HG03521 (cell line): ENCODE data around the gene SH2B3.

Experiments used
- ATAC-seq: cut with Tn5 transposase; IDR thresholded peaks from one replicate; pipeline ENCODE4 v1.9.1; 2021; ENCODE audit warnings: mild to moderate bottlenecking, moderate library complexity; ENCODE audit not compliant: unreplicated experiment

Gene SH2B3

DNA sequence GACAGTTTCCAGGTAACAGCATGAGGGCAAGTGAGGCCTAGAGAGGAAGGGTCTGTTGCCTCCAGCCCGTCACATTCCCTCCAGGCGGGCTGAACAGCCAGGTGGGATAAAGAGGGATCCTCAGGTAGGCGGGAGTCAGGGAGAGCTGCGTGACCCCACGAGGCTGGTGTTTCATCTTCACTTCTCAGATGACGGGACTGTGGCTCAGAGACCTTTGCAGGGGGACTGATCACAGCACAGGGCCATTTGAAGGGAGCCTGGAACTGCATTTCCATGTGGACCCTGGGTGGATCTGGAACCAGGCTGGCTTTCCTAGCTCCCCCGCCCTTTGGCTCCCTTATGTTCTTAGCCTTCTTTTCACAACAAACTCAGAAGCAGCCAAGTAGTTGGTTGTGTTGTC, 37.4 kb downstream of the SH2B3 start:
- ATAC-seq, result no peak

DNA sequence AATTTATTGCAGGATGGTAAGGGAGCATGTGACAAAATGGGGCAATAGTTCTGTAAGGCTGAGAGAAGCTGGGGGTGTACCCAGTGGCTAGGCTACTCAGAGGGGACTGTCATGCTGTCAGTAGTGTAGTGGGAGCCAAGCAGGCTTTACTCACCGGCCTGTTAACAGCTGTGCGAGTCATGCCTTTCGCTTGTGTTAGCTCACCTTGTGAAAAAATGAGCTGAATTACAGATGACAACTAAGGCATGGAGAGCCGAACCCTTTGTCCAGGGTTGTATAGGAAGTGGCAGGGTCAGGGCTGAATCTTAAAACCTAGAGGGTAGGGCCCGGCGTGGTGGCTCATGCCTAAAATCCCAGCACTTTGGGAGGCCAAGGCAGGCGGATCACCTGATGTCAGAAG, 37.9 kb downstream of the SH2B3 start:
- ATAC-seq, result no peak

DNA sequence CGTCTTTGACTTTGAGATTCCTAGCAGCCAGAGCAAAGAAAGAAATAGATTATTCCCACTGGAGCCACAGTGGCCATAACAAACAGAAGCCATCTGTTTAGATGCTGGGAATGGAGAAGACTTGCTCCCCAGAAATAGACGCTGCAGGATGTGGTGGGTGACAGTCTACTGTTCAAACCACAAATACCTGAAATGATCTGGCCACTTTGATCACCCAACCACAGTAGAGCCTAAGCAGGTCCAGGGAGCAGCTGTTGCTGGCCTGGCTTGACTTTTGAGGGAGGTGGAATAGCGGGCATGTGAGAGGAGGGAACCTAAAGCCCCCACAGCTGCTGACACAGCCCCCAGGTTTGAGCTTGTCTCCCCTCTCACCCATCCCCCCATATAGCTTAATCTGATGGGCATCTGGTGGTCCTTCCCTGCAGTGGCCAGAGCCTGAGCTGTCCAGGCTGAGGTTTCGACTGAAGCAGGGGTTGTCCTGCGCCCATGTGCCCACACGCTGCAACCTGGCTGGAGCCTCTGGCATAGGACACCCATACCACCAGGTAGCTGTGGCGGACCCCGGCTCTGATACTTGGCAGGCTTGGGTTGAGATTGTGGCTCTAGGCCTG, 38.7 kb downstream of the SH2B3 start:
- ATAC-seq, result peak; percentile 27

DNA sequence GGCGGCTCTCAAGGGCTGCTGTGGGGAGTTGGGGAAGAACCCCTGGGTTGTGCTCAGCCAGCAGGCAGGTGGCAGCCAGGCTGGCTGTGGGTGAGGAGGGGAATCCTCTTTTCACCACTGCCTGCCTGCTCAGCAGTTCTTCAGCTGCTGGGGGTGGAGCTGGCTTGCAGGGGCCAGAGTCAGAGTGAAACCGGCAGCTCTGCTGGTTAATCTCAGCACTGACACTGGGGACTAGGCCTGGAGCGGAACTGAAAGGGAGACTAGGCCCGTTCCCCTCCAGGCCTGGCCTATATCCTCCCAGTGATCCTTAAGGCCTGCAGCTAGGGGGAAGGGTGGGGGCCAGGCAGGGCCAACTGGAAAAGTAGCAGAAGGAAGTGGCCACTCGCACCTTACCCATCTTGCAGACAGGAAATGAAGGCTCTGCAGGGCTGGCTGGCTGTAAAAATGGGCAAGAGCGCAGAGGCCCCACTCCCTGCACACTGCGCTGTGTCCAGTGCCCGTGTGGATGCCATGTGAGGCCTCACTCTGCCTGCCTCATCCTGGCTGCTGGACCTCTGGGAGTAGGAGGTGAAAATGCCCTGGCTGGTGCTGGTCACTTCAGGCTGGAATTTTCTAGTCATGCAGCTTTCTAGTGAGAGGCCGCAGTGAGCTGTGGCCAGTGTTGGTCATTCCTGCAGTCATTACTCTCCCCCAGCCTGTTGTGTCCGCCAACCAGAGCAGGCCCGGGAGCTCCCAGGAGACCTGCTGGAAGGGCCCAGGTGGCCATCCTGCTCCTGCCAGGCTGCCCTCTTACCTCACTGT, 39.4 kb downstream of the SH2B3 start:
- peak; percentile 83 for ATAC-seq

DNA sequence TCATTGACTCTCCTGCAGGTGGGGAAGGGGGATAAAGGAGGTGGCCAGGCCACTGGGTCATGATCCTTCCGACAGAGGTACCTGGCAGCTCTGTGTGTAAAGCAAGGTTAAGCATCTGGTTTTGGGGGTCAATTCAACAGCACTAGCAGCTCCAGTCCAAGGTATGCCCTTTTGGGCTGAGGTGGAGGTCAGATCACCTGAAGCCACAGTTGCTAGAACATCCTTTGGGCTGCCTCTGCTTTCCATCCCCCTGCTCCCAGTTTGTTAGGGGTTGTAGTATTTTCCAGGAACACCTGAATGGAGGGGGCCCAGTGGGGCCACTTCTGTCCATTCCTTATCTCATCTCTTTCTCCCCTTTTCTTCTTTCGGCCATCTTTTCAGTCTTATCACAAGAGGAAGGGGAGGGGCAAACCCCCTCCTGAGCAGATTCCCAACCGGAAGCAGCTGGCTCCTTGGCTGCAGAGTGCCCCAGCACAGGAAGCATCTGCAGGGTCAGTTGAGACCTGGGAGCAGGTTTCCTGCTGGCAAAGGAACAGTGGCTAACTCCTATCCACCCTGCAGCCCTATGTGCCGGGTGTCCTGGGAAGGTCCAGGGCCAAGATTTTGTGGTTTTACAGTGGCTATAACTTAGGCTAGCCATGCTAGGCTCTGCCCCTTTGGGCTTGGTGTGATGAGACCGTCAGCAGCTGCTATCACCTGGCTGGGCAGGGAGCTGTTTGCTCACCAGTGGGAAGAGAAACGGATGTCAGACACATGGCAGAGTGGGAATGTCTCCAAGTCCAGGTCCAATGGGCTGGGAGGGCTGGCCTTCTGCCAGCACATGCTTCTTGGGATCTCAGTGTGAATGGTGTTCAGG, 40.2 kb downstream of the SH2B3 start:
- no peak for ATAC-seq

DNA sequence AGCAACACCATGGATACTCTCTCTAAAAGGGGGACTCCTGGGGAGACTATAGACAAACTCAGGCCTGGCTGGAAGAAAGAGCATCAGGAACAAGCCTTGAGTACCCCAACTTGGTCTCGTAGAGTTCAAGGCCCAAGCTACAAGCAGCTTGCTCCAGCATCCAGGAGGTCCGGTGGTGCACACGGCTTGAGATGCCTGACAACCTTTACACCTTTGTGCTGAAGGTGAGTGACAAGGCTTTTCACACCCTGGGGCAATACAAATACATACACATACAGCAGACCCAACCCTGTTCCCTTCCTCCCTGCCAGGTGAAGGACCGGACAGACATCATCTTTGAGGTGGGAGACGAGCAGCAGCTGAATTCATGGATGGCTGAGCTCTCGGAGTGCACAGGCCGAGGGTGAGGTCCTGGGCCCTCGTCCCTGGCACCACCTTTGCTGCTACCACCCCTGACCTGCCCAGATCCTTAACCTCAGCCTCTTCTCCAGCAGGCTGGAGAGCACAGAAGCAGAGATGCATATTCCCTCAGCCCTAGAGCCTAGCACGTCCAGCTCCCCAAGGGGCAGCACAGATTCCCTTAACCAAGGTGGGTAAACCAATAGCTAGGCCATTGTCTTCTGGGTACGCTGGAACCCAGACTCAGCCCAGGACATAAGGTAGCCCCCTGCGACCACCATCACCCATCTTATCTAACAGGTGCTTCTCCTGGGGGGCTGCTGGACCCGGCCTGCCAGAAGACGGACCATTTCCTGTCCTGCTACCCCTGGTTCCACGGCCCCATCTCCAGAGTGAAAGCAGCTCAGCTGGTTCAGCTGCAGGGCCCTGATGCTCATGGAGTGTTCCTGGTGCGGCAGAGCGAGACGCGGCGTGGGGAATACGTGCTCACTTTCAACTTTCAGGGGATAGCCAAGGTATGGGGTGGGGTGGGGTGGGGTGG, 41.2 kb downstream of the SH2B3 start:
- ATAC-seq, result no peak

DNA sequence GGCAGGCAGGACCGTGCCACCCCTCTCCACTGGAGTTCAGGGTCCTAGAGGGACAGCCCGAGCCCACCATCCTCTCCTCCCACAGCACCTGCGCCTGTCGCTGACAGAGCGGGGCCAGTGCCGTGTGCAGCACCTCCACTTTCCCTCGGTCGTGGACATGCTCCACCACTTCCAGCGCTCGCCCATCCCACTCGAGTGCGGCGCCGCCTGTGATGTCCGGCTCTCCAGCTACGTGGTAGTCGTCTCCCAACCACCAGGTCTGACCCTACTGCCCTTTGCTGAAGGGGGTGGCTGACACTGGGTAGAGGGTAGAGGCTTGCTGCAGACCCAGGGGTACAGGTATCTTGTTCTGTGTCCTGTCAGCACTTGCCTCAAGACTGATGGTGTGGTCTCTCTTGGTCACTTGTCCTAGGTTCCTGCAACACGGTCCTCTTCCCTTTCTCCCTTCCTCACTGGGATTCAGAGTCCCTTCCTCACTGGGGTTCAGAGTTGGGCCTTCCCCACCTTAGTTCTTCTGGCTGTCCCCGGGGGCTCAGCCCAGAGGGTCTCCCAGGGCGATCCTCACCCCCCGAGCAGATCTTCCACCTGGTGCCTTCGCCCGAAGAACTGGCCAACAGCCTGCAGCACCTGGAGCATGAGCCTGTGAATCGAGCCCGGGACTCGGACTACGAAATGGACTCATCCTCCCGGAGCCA, 42.0 kb downstream of the SH2B3 start:
- ATAC-seq, result no peak

DNA sequence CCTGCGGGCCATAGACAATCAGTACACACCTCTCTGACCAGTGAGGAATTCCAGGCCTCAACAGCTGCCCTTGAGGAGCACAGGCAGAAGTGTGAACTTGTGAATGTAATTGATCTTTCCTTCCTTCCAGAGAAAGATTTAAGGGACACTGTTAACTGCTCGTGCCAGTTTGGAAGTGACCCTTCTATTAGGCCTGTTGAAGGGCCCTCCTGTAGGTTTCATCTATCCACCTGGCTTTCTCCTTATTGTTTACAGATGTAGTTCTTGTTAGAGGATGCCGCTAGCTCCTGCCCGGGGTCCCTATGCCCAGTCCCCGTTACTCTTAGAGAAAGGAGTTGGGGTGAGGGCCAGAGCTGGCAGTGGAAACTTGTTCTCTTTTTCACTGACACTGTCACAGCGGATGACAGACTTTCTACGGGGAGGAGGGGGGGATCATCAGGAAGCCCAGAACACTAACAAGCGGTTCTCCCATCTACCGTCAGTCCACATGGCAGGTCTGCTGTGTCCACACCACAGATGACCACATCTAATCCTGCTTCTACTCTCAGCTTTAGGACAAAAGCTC, 42.6 kb downstream of the SH2B3 start:
- ATAC-seq, result no peak

DNA sequence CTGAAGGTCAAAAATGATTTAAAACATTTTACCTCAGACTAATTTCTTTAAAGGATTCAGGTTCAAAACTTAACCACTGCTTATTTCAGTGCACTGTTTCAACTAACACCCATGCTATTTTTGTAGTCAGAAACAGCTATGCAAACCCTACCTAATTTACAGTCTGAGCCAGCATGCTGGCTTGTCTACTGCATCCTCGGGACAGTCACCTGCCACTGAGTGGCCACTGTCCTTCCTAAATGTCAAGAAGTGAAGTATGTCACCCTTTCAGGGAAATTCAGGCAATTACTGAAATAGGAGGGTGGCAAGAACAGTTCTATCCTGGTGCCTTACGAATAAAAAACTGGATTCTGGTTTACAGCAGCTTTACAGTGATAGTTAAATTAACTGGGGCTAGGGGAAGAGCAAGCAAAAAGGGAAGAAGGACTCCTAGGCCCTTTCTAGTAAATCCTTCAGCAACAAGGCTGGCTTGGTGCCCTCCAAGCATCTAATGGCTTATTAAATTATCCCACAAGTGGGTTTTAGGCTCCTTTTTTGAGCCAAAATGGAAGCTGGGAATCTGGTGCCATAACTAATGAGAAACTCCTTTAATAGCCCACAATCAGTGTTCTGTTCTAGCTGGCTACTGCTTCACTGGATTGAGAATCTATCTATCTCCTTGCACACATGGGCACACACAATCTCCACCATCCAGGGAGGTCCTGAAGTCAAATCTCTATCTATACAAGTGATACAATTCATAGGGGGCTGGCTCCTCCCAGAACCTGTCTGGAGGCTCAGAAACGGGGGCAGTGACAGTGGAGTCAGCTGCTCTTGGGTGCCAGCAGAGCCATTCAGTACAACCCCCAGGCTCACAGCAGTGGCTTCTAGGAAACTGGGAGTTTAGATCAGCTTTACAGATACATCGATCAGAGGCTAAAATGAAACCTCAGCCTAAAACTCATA, 43.4 kb downstream of the SH2B3 start:
- no peak for ATAC-seq

DNA sequence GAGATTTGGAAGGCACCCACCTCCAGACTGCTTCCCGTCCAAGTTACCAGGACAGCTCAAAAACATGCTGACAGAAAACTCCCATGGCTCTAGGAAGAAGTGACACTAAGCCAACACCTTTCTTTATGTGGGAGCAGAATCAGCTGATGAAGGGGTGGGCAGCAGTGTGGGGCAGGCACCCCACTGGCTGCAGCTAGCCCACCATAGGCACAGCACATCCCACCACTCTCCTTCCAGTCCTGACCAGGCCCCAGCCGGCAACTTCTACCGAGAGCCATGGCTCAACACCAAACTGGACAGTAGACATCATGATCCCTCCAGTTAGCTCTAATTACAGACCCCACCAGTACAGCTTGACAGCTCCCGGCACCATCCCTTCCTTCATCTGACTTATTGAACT, 45.0 kb downstream of the SH2B3 start:
- ATAC-seq, result no peak

DNA sequence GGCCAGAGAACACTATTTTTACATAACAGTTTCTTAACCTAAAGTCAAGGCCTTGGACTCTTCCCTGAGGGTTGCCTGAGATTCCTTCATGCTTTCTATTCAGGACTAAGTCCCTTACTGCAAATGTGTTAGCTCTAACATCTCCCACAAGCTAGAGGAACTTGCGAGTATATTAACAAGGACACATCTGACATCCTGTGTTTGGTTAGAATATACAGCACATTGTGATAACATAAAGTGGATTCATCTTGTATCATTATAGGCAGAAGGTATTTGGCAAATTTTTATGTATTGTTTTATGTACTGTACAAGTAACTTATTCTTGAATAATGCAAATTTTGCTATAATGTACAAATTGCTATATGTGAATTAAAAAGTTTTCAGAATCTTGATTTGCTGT, 45.5 kb downstream of the SH2B3 start:
- no peak for ATAC-seq

DNA sequence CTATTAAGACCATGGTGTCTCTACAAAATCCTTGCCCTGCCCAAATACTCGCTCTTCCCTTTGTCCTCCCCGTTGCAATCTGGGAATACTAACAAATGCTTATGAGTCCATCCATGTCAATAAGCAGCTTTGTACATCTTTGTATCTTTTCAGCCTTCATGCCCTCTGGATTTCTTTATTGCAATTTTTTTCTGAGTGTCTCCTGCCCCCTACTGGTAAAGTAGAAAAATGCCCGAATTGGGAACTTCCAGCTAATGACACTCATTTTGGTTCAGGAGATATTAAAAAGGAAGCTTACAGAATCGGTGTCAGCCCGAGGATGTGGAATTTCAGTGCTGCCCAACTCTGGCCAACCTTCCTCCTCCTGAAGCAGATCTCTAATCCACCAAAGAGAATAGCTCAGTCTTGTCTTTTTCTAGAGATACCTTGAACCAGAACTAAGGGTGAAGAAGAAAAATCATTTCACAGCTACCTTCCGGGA, 46.0 kb downstream of the SH2B3 start:
- no peak for ATAC-seq

DNA sequence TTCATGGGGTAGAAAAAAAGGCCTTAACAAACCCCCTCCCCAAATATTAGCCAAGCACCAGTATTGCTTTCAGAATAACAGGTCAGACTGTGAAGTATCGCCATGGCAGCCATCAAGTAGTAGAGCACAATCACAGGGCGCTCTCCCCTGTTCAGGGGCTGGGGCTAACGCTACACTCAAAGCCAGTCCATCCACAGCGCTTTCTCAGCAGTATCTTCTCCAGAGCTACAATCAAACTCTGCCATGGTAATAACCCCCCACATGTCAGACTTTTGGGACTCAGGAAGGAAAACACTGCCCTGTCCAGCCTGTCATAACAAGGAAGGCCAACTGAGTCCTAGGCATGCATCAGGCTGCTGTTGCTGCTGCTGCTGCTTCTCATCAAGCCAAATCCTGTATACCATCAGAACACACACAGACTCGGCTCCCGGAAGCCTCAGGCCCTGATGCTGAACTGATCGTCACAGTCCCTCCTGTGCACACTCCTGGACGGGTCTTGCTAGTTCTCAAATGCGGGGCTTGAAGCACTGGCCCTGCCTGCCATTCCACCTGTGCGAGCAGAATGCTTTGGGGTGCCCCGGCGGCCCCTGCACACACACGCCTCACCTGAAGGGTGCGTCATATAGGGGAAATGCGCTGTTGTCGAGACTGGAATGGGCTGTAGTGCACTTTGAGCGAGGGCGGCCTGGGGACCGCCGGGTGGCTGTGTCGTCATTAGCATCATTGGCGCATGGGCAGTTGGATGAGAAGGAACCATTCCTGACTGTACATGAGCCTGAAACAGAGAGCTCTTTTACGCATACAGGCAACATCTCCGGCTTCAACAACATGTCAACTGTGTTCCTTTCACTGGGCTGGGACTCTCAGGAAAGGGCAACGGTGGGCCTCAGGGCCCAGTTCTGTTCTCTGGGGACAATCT, 47.6 kb downstream of the SH2B3 start:
- no peak for ATAC-seq

DNA sequence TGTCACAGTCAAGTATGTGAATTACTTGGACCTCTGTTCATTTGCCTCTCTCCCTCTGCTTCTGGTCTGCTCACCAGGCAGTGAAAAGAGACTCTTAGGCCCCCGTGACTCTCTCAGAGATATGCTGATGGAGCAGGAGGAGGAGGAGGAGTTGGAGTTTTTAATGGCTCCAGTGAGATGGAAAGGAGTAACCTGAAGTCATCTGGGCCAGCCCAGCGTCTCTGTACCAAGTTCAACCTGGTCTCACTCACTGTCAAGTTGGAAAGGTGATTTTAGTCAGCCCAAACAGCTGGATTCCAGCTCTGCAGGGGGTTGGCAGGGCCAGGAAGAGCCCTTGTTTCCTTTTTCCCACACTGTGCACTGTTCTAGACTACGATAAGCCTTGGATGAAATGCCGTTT, 48.6 kb downstream of the SH2B3 start:
- ATAC-seq, result no peak

DNA sequence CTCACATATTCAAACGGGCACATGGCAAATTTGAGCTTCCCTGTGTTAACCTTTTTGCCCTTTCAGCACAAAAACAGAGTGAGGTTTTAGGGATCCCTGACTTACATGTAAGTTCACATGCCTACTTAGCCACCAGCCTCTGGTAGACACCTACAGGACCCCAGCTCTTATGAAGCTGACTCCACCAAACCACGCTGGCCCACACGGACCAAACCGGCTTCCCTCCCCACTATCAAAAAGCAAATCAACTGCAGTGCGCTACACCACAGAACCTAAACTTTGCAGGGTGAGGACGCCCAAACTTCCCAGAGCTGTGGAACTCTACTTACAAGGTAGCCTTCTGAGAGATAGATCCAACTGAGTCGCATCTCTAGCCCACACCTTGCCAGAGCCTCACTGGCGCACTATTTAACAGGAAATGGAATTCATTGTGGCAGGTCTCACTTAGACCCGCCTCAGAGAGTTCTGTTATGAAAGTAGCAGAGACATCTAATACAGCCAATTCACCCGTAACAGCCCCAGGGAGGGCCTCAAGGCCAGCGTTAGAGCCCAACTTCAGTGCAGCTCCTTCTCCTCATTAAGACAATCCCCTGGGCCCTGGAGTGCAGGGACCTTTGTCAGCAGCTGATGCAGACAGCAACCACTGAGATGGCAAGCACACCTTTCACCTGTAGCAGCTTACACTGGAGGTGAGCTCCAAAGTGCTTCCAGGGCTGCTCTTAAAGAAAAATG, 49.2 kb downstream of the SH2B3 start:
- ATAC-seq, result no peak

DNA sequence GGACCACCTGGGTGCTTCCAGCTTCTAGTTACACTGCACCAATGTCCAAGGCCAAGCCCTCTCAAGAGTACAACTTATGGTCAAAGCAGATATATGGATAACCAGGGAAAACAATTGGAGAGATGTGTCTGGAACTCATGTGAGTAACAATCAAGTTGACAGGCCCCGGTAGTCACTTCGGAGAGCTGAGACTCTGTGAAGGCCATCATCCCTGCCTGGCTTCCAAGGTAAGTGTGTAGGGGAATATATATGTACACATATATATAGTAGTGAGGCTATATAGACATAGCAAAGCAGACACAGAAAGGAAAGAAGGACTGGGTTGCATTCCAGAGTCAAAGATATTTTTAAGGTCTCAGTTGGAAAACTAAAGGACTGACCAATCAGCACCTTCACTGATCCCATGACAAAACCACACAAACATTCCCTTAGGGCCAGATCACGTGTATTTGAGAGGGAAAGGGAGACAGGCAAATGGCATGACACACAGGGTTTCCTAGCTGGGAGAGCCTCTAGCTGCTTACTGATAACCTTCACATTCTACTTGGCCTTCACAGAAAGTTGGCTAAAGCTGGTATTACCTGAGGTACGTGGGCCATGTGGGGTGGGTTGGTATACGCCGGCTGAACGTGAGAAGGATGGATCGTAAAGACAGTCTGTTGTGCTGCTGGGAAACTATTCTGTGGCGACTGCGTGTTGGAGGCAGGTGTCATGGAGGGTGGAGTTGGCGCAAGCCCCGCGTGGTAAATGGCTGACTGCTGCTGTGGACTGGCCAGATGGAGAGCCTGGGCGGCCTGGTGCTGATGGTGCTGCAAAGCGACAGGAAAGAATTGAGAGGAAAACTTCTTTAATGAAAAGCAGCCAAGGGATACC, 50.0 kb downstream of the SH2B3 start:
- no peak for ATAC-seq
